Testis (tissue), 2 donors: Measurements from ENCODE around the gene CAD.

Experiments
- CTCF ChIP-seq, 3 experiments: fragments of 450-650 bp in 2 of 3; fragments of 200-600 bp in 1 of 3; sonication (generic) in 1 of 3; IDR thresholded peaks; one replicate each; pipeline ENCODE4 v1.5.1; 2016 to 2019; ENCODE audit warnings: antibody characterized with exemption in 3 of 3, mild to moderate bottlenecking in 2 of 3, moderate library complexity in 1 of 3
- POLR2A ChIP-seq: fragments of 450-650 bp; IDR thresholded peaks from one replicate; pipeline ENCODE4 v1.6.1; 2017; ENCODE audit warnings: antibody characterized with exemption, mild to moderate bottlenecking, moderate library complexity

GRCh38 chr2:27177441-27178351 is 39.5 kb upstream of the CAD start:
- no peak for TF ChIP-seq CTCF (IDR thresholded peaks at IDR 0.05)
- no peak for TF ChIP-seq POLR2A
